Measurements from ENCODE around the gene PDZRN4.
"Not testable (repeated sequence)": the region's sequence is repeated elsewhere in the genome, so short reads cannot be mapped to it uniquely, and the experiment has no call there.

GRCh38 chr12:41263196-41263595, 75.1 kb downstream of the PDZRN4 start:
- not testable (repeated sequence) for TF ChIP-seq POLR2A (IDR thresholded peaks at IDR 0.05); CTCF (IDR thresholded peaks at IDR 0.05 in 8 of 11, conservative IDR thresholded peaks at IDR 0.05 in 3 of 11)

All from spleen (tissue), 7 donors.